H1 (cell line): ENCODE data around the gene LDLRAP1. TPM values are rescaled to one million over a fixed set of nuclear protein-coding genes. Genes with fewer than 3 reads are reported as not detected.

ENCODE experiments used
- CTCF ChIA-PET: fragments of 300-600 bp; sonication (Branson Sonifier 250); formaldehyde crosslinking; loops from one replicate; lab custom pipeline; 2021; ENCODE audit not compliant: partially characterized antibody; lab: Charles Lee
- POLR2A ChIA-PET: fragments of 300-600 bp; sonication (Branson Sonifier 250); formaldehyde crosslinking; loops from one replicate; lab custom pipeline; 2021; ENCODE audit warnings: inconsistent platforms; ENCODE audit not compliant: partially characterized antibody; lab: Charles Lee
- DNase-seq, 2 experiments: peaks; one replicate each; pipeline versions ENCODE4 v3.0.0 to v3.0.0-alpha.2; 2010 to 2022; ENCODE audit warnings: low spot score in 2 of 2, low read depth in 1 of 2, mixed read lengths in 1 of 2
- FAIRE-seq: peaks from 2 replicates; lab custom pipeline; 2011; peaks lifted over from hg19 to GRCh38; lab: Jason Lieb, UNC
- H2AFZ ChIP-seq: 2 replicates; pipeline ENCODE4 v1.8.1; 2012; ENCODE audit warnings: low read length, inconsistent platforms
- H2AK5ac ChIP-seq: 2 replicates; pipeline ENCODE4 v1.6.1; 2013; ENCODE audit warnings: low read depth, low read length
- H2BK120ac ChIP-seq: replicated peaks from 2 replicates; pipeline ENCODE3; 2013; ENCODE audit warnings: low read depth, low read length, inconsistent platforms
- H2BK12ac ChIP-seq: 2 replicates; pipeline ENCODE4 v1.6.1; 2013; ENCODE audit warnings: low read depth, low read length
- H2BK15ac ChIP-seq: 2 replicates; pipeline ENCODE4 v1.6.1; 2013; ENCODE audit warnings: low read length
- H2BK20ac ChIP-seq: 2 replicates; pipeline ENCODE4 v1.6.1; 2013; ENCODE audit warnings: low read length
- H2BK5ac ChIP-seq: 2 replicates; pipeline ENCODE4 v1.6.1; 2013; ENCODE audit warnings: low read depth, low read length
- H3K14ac ChIP-seq: 2 replicates; pipeline ENCODE4 v1.6.1; 2013; ENCODE audit warnings: inconsistent platforms; ENCODE audit not compliant: insufficient read length
- H3K18ac ChIP-seq: 2 replicates; pipeline ENCODE4 v1.6.1; 2013; ENCODE audit warnings: low read length; ENCODE audit errors: extremely low read depth
- H3K23ac ChIP-seq: 2 replicates; pipeline ENCODE4 v1.6.1; 2013; ENCODE audit warnings: inconsistent platforms; ENCODE audit not compliant: insufficient read length
- H3K23me2 ChIP-seq: 2 replicates; pipeline ENCODE4 v1.6.1; 2013; ENCODE audit warnings: low read depth, low read length
- H3K27ac ChIP-seq: 2 replicates; pipeline ENCODE4 v1.6.1; 2011; ENCODE audit warnings: low read depth, low read length, inconsistent platforms
- H3K27me3 ChIP-seq, 4 experiments: replicated peaks in 1 of 4; 1 replicate in 1 of 4; 2 replicates in 3 of 4; pipeline versions ENCODE4 v1.6.1 to v1.8.1; 2011 to 2013; ENCODE audit warnings: low read length in 3 of 4, mild to moderate bottlenecking in 3 of 4, inconsistent platforms in 2 of 4, mixed read lengths in 2 of 4, moderate library complexity in 1 of 4; ENCODE audit not compliant: control insufficient read depth in 3 of 4, insufficient read depth in 3 of 4; ENCODE audit errors: extremely low read depth in 1 of 4
- H3K36me3 ChIP-seq, 4 experiments: 2 replicates each; pipeline versions ENCODE4 v1.6.1 to v1.8.1; 2011 to 2013; ENCODE audit warnings: mild to moderate bottlenecking in 4 of 4, low read length in 3 of 4, moderate library complexity in 2 of 4, control low read depth in 1 of 4, inconsistent platforms in 1 of 4; ENCODE audit not compliant: insufficient read depth in 4 of 4, control insufficient read depth in 2 of 4
- H3K4ac ChIP-seq: replicated peaks from 2 replicates; pipeline ENCODE3; 2013; ENCODE audit warnings: low read length, low read depth, mixed read lengths, inconsistent platforms; ENCODE audit not compliant: insufficient read length
- H3K4me1 ChIP-seq, 4 experiments: replicated peaks in 1 of 4; 1 replicate in 1 of 4; 2 replicates in 3 of 4; pipeline versions ENCODE4 v1.6.1 to v1.8.1; 2011 to 2013; ENCODE audit warnings: low read length in 3 of 4, inconsistent platforms in 2 of 4, mixed read lengths in 1 of 4; ENCODE audit not compliant: insufficient read depth in 4 of 4, control insufficient read depth in 3 of 4
- H3K4me2 ChIP-seq, 2 experiments: 2 replicates each; pipeline versions ENCODE4 v1.6.1 to v1.8.1; 2011 to 2013; ENCODE audit warnings: low read depth in 2 of 2, low read length in 2 of 2, control low read depth in 1 of 2, inconsistent platforms in 1 of 2, mild to moderate bottlenecking in 1 of 2; ENCODE audit not compliant: insufficient read depth in 1 of 2
- H3K4me3 ChIP-seq, 4 experiments: fragments of 200-600, 300-600 bp in 1 of 4; sonication (generic), shearing (Covaris generic), sonication (Bioruptor Twin) in 1 of 4; 2 replicates each; pipeline versions ENCODE4 v1.5.1 to v1.8.1; 2011 to 2016; ENCODE audit warnings: low read length in 4 of 4, low read depth in 3 of 4, control low read depth in 2 of 4, inconsistent platforms in 2 of 4, mild to moderate bottlenecking in 2 of 4, mixed read lengths in 1 of 4, moderate library complexity in 1 of 4; ENCODE audit not compliant: insufficient read depth in 2 of 4; ENCODE audit errors: extremely low read depth in 1 of 4
- H3K56ac ChIP-seq: replicated peaks from 2 replicates; pipeline ENCODE3; 2013; ENCODE audit warnings: low read depth, mild to moderate bottlenecking, mixed read lengths, low read length, inconsistent platforms; ENCODE audit not compliant: insufficient read length
- H3K79me1 ChIP-seq: 2 replicates; pipeline ENCODE4 v1.6.1; 2013; ENCODE audit warnings: low read depth, low read length, control low read depth
- H3K79me2 ChIP-seq, 2 experiments: 2 replicates each; pipeline versions ENCODE4 v1.6.1 to v1.8.1; 2012 to 2013; ENCODE audit warnings: low read length in 2 of 2, mild to moderate bottlenecking in 2 of 2, inconsistent platforms in 1 of 2; ENCODE audit not compliant: insufficient read depth in 2 of 2, control insufficient read depth in 1 of 2
- H3K9ac ChIP-seq, 4 experiments: replicated peaks in 1 of 4; 1 replicate in 1 of 4; 2 replicates in 3 of 4; pipeline versions ENCODE4 v1.6.1 to v1.8.1; 2011 to 2013; ENCODE audit warnings: low read depth in 3 of 4, low read length in 3 of 4, control low read depth in 2 of 4, mild to moderate bottlenecking in 2 of 4, moderate library complexity in 2 of 4, inconsistent platforms in 1 of 4; ENCODE audit errors: extremely low read depth in 1 of 4
- H3K9me3 ChIP-seq, 2 experiments: 2 replicates each; pipeline versions ENCODE4 v1.6.1 to v1.8.1; 2012 to 2013; ENCODE audit warnings: mild to moderate bottlenecking in 2 of 2, moderate library complexity in 2 of 2, control low read depth in 1 of 2, inconsistent platforms in 1 of 2, low read depth in 1 of 2, low read length in 1 of 2, mixed read lengths in 1 of 2; ENCODE audit not compliant: insufficient read depth in 2 of 2
- H4K20me1 ChIP-seq, 2 experiments: replicated peaks in 1 of 2; 2 replicates each; pipeline versions ENCODE3 to v1.8.1; 2011 to 2013; ENCODE audit warnings: inconsistent platforms in 2 of 2, low read length in 2 of 2, mild to moderate bottlenecking in 1 of 2; ENCODE audit not compliant: insufficient read depth in 2 of 2, control insufficient read depth in 1 of 2
- H4K5ac ChIP-seq: 2 replicates; pipeline ENCODE4 v1.6.1; 2013; ENCODE audit warnings: low read length, low read depth, mixed read lengths, inconsistent platforms; ENCODE audit not compliant: insufficient read length
- H4K8ac ChIP-seq: 2 replicates; pipeline ENCODE4 v1.8.0; 2013; ENCODE audit warnings: mild to moderate bottlenecking, moderate library complexity, low read length, inconsistent platforms; ENCODE audit not compliant: insufficient read depth; ENCODE audit errors: extremely low read depth
- H4K91ac ChIP-seq: replicated peaks from 2 replicates; pipeline ENCODE3; 2013; ENCODE audit warnings: low read length, mixed read lengths, inconsistent platforms; ENCODE audit not compliant: insufficient read length
- ATF3 ChIP-seq: IDR thresholded peaks from 2 replicates; pipeline ENCODE4 v1.6.1; 2011; ENCODE audit warnings: low read depth, mild to moderate bottlenecking, low read length; ENCODE audit not compliant: insufficient read depth
- BRCA1 ChIP-seq: IDR thresholded peaks from 2 replicates; pipeline ENCODE4 v1.6.1; 2012; ENCODE audit warnings: low read depth, low read length, improper control_type of control experiment
- CHD1 ChIP-seq: IDR thresholded peaks from 2 replicates; pipeline ENCODE4 v1.6.1; 2012; ENCODE audit warnings: low read depth, low read length, improper control_type of control experiment
- EP300 ChIP-seq, 2 experiments: IDR thresholded peaks; 1 replicate in 1 of 2; 2 replicates in 1 of 2; pipeline ENCODE4 v1.6.1; 2011 to 2012; ENCODE audit warnings: low read depth in 2 of 2, low read length in 2 of 2, mild to moderate bottlenecking in 2 of 2, borderline replicate concordance in 1 of 2, inconsistent platforms in 1 of 2, moderate library complexity in 1 of 2
- MAFK ChIP-seq: IDR thresholded peaks from 2 replicates; pipeline ENCODE4 v1.6.1; 2012; ENCODE audit warnings: low read depth, mild to moderate bottlenecking, improper control_type of control experiment, low read length
- RAD21 ChIP-seq, 2 experiments: IDR thresholded peaks in 1 of 2; conservative IDR thresholded peaks in 1 of 2; 2 replicates each; pipeline ENCODE4 v1.6.1; 2011; ENCODE audit warnings: low read depth in 2 of 2, low read length in 2 of 2, improper control_type of control experiment in 1 of 2, inconsistent platforms in 1 of 2, mild to moderate bottlenecking in 1 of 2, moderate library complexity in 1 of 2
- RNF2 ChIP-seq: fragments of 200-900, 300-1000 bp; sonication (generic); IDR thresholded peaks from 2 replicates; pipeline ENCODE4 v1.7.1; 2016; ENCODE audit warnings: borderline replicate concordance, low read depth, mild to moderate bottlenecking, antibody characterized with exemption, low read length; ENCODE audit not compliant: poor library complexity, severe bottlenecking; ENCODE audit errors: missing control alignments
- SP2 ChIP-seq: IDR thresholded peaks from 2 replicates; pipeline ENCODE4 v1.6.1; 2012; ENCODE audit warnings: mild to moderate bottlenecking, low read length, inconsistent platforms
- ZNF274 ChIP-seq: IDR thresholded peaks from 2 replicates; pipeline ENCODE4 v1.7.0; 2012; ENCODE audit warnings: low read length, borderline replicate concordance; ENCODE audit errors: extremely low read depth
- WGBS, 2 experiments: shearing (Covaris generic) in 1 of 2; methylation state at CpG; one replicate each; pipeline versions ENCODE4 v1.1.6 to v1.1.7; 2013 to 2015; ENCODE audit warnings: low lambda C conversion rate in 2 of 2, mixed read lengths in 2 of 2, inconsistent platforms in 1 of 2, low coverage in 1 of 2, missing lambda C conversion rate in 1 of 2; ENCODE audit not compliant: insufficient replicate concordance in 2 of 2, insufficient coverage in 1 of 2, insufficient read length in 1 of 2; ENCODE audit errors: extremely low coverage in 1 of 2, missing lambda C conversion rate in 1 of 2; 5-methylcytosine and 5-hydroxymethylcytosine counted together
- polyA plus RNA-seq, 7 experiments: library from polyadenylated mRNA; depleted of rRNA in 3 of 7; stranded (reverse) in 5 of 7; unstranded in 2 of 7; fragments of >200 nt in 5 of 7; fragments of 200-250 nt in 2 of 7; gene quantifications; 1 replicate in 5 of 7; 2 replicates in 1 of 7; 4 replicates in 1 of 7; pipeline versions ENCODE4 v1.2.1 to v1.2.3, GENCODE V29; 2011 to 2013; ENCODE audit warnings: missing spikeins in 2 of 7, mixed read lengths in 2 of 7
- total RNA-seq: library from RNA; stranded (reverse); fragmentation: NEBNext Ultra II Directional; extraction: Animal tissue kit (Norgen Biotek cat#: 25700); gene quantifications from 2 replicates; pipeline ENCODE4 v1.2.1, GENCODE V29; 2021

The LDLRAP1 gene
- total and polyA plus RNA-seq, 2 of the 8 experiments (the other 6 are each of a cell fraction or from before 2014, with no cell fraction given): 12.8 to 13.2 TPM

- Histone ChIP-seq H3K4ac (no peak overlapping the region), H2BK120ac (no peak overlapping the region), H3K79me1 (no peaks in the 10 kb centered on the region), H3K23me2 (no peaks in the 10 kb centered on the region), H3K14ac (no peak overlapping the region), H2AFZ (no peak overlapping the region), H2BK12ac (no peak overlapping the region), H3K79me2 (no peaks in the 10 kb centered on the region), H2AK5ac (no peak overlapping the region), H2BK20ac (no peak overlapping the region), H3K23ac (no peak overlapping the region), H2BK5ac (no peak overlapping the region), H3K4me3 (no peak overlapping the region), H4K91ac (no peak overlapping the region), H3K27me3 (no peaks in the 10 kb centered on the region), H3K18ac (no peak overlapping the region), H4K5ac (no peak overlapping the region), H3K9ac (no peak overlapping the region), H3K56ac (no peak overlapping the region), H4K20me1 (no peaks in the 10 kb centered on the region), H3K4me2 (no peak overlapping the region), H2BK15ac (no peak overlapping the region), H3K36me3 (peaks cover 0 to 5% (median 2%) of the 10 kb centered on the region in 4 experiments; a peak in 3 of 8 replicates), H3K4me1 (peaks cover 1 to 9% (median 4%) of the 10 kb centered on the region in 4 experiments; a peak in 6 of 7 replicates), H3K27ac (no peak overlapping the region), H4K8ac (no peak overlapping the region), H3K9me3 (no peaks in the 10 kb centered on the region)
- FAIRE-seq (no peak), DNase-seq (no peak)
- POLR2A ChIA-PET: no interaction called here
- TF ChIP-seq EP300 (IDR thresholded peaks at IDR 0.05; ENCODE audit: borderline replicate concordance in 1 of 2, low read depth in 2 of 2, low read length in 2 of 2): no peak
- no peak for TF ChIP-seq RAD21 (IDR thresholded peaks at IDR 0.05 in 1 of 2, conservative IDR thresholded peaks at IDR 0.05 in 1 of 2; ENCODE audit: low read depth in 2 of 2, low read length in 2 of 2)
- TF ChIP-seq ATF3: no peak
- no peak for TF ChIP-seq CHD1
- TF ChIP-seq BRCA1: no peak
- no peak for TF ChIP-seq SP2
- TF ChIP-seq RNF2: no peak
- TF ChIP-seq MAFK: no peak
- no peak for TF ChIP-seq ZNF274
- CTCF ChIA-PET: interaction anchor here (1.1 to 9.2 kb wide), 4 partner anchors 11 to 99 kb away, joined by 4 to 240 read pairs (median 49); no protein-coding TSS in a partner anchor
- 87% methylated on average over 1 of the region's 1 CpG; no CpG with 5 or more reads in 1 of the 2 experiments for WGBS, 2 experiments
These were observed 42.7 kb upstream of the LDLRAP1 start for GRCh38 chr1:25500694-25501093.
